GM19239 (cell line): Measurements from ENCODE around the gene WSB2.
"Not testable (repeated sequence)": the region's sequence is repeated elsewhere in the genome, so short reads cannot be mapped to it uniquely, and the experiment has no call there.

Experiments
- DNase-seq: peaks from one replicate; pipeline ENCODE4 v3.0.0; 2011; ENCODE audit warnings: low spot score; ENCODE audit not compliant: insufficient read length
- FAIRE-seq: peaks from 2 replicates; lab custom pipeline; 2011; peaks lifted over from hg19 to GRCh38; lab: Jason Lieb, UNC

Gene WSB2

DNA sequence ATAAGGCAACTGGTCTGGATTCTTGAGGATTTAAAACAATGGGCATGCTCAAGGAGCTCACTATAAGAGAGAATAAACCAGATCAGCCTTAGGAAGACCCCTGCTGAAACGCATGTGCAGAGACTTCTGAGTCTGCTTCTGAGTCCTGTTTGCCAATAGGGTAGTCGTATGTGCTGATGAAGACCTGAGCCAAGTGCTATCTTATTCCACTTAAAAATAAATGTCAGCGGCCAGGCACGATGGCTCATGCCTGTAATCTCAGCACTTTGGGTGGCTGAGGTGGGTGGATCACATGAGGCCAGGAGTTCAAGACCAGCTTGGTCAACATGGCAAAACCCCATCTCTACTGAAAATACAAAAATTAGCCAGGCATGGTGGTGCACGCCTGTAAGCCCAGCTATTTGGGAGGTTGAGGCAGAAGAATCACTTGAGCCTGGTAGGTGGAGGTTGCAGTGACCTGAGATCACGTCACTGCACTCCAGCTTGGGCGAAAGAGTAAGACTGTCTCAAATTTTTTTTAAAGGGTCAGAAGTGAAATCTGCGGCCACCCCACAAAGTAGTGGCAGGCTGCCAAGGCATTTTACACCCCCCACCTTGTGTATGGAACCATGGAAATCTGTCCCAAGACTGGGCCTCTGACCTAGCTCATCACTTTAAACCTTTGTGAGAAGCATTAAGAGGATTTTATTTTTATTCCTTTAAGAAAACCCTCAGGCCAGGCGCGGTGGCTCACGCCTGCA lies 24.1 kb downstream of the WSB2 start:
- FAIRE-seq, result no peak
- no peak for DNase-seq

- peak; percentile 24 for DNase-seq
- FAIRE-seq, result peak; percentile 78
Observed at GRCh38 chr12:118035190-118036041, 25.6 kb downstream of the WSB2 start.

- no peak for FAIRE-seq
- no peak for DNase-seq
Observed at GRCh38 chr12:118034429-118035189, 26.4 kb downstream of the WSB2 start.

DNA sequence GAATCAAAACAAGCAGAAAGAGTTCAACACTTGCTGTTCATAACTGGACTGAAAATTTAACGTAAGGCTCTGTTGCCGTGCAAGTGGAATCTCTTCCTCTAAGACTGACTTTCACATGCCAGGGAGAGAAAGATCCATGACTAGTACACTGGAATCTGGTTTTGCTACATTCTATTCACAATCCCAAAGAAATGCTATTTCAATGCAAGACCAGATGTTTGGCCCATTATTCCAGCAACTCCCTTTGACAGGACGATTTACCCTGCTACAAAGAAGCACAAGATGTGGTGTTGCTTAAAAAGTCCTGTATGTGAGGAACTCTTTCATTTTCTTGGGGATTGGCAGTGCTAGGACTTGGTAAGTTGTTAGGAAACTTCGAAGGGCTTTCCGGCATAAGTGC lies 27.1 kb downstream of the WSB2 start:
- DNase-seq (no peak), FAIRE-seq (no peak)

DNA sequence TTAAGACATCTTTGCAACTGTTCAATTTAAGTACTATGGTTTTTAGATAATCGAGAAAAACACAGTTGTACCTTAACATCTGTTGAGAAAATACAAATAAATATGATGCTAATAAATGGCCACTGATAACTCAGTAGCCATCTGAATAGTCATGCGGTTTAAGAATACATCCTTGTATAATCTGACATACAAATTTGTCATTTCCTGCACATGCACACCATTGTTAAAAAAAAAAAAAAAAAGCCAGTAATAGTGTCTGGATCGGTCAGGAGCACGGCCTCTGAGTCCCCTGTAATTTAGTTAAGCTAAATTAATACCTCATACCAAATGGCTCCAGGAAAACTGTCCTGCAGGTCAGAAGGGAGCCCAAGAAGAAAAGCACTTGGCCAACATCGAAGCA lies 27.7 kb downstream of the WSB2 start:
- no peak for FAIRE-seq
- no peak for DNase-seq

- no peak for DNase-seq
- no peak for FAIRE-seq
Observed at GRCh38 chr12:118032188-118032587, 28.8 kb downstream of the WSB2 start.

DNA sequence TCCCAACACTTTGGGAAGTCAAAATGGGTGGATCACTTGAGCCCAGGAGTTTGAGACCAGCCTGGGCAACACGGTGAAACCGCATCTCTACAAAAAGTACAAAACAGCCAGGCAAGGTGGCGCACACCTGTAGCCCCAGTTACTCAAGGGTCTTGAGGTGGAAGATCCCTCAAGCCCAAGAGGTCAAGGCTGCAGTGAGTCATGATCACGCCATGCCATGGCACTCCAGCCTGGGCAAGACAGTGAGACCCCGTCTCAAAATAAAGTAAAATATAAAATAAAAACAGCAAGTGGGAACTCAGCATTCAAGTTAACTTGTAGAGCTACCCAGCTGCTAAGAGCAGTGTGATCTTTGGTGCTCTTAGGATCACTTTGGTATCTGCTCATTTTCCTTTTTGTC lies 31.8 kb downstream of the WSB2 start:
- DNase-seq, result no peak
- FAIRE-seq, result no peak

DNA sequence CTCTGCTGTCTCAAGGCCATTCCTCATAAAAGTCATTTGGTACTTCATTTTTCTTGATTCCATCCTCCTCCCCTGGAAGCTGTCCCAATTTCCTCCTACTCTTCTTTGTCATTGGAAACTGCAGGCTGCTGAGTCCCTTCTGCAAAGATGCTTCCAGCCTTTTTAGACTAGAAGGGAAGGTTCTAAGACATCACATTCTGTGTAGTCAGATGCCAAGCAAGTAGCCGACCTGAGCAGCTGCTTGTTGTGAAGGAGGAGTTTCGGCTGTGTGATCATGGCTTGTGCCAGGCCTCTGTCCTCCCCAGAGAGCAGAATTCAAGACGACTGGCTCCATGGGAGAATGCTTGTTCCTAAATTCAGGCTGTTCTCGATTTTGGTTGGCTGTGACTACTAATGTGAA lies 35.8 kb downstream of the WSB2 start:
- no peak for DNase-seq
- no peak for FAIRE-seq

- no peak for DNase-seq
- FAIRE-seq, result no peak
Observed at GRCh38 chr12:118023301-118023860, 37.6 kb downstream of the WSB2 start.

DNA sequence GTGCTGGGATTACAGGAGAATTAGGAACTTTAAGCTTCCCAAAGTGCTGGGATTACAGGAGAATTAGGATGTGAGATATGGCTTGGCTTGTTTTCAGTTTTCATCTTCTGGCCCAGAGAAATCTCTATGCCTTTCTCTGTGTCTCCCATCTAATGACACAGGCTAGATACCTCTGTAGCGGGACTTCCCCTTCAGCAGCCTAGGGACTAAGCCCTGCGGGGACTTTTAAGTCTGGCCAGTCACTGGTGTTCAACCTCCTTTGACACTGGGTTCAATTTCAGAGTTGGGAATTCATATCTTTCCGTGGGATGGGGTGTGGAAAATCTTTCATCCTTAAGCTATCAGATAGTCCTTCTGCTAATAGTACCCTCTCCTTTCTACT lies 38.3 kb downstream of the WSB2 start:
- no peak for FAIRE-seq
- no peak for DNase-seq

GRCh38 chr12:118022097-118022727 lies 38.8 kb downstream of the WSB2 start:
- not testable (repeated sequence) for DNase-seq, FAIRE-seq

DNA sequence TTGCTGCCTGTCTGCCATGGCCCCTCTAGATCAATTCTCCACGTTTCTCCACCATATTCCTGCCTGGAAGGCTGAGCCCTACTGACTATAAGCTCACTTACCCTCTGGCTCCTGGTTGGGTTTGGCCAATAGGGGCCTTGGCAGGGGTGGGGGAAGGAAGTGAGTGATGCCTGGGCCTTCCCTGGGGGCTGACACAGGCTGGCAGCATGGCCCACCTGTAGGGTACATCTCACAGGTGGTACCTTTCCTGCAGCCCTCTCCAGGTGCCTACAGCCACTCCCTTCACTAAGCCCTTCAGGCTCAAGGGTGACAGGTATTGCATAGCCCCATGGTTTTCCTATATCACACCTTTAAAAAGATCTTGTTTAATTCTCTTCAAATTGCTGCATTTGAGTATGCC lies 40.9 kb downstream of the WSB2 start:
- FAIRE-seq (no peak), DNase-seq (no peak)

DNA sequence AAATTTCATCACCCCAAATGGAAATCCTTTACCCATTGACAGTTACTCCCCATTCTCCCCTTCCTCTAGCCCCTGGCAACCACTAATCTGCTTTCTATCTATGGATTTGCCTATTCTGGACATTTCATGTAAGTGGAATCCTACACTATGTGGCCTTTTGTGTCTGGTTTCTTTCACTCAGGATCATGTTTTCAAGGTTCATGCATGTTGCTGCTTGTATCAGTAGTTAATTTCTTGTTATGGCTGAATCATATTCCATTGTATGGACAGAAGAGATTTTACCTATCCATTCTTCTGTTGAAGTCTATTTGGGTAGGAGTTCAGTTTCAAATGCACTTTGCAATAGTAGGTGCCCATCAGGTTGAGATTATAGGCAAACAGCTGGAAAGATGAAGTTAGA lies 43.1 kb downstream of the WSB2 start:
- DNase-seq (no peak), FAIRE-seq (no peak)

- FAIRE-seq, result peak; percentile 92
- peak; percentile 94 for DNase-seq
Observed at GRCh38 chr12:118016424-118017264, 44.3 kb downstream of the WSB2 start, which contains the start of gene RFC5. TSS of gene RFC5 (plus strand) at chr12:118016703. CDS start at chr12:118016828, 125 bp downstream.

DNA sequence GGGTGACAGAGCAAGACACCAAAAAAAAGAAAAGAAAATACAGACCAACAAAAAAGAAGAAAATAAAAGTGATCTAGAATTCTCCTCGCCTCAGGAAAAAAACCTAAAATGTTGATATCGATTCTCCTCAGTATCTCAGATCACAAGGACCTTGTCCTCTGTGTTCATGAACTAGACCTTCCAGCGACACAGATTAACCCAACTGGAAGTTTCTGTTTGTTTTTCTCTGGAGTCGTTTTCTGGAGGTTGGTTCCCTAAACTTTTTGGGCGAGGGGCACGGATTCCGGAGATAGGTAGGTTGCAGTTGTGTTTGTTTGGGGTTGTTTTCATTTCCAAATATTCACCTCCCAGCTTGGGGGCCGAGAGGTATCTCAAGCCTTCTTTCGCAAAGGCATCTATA lies 45.0 kb downstream of the WSB2 start:
- FAIRE-seq, result no peak

DNA sequence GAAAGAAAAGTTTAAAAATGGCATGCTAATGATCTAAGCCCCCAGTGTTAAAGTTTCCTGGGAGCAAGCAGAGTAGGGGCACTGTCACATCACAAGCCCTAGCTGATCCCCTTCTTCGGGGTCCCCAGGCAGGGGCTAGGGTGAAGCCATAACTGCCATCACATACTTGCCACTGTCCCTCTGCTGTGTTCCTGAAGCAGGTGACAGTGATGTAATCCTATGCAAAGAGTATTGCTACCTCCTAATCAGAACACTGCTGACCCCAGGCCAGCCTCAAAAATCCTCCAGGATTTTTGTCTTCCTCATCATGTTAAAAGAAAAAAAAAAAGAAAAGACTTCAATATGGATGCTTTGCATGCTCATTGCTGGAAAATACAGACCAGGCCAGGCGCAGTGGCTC lies 45.7 kb downstream of the WSB2 start:
- FAIRE-seq (no peak), DNase-seq (no peak)

More for the DNA sequence above, 45.0 kb downstream of the WSB2 start:
- DNase-seq, result no peak

DNA sequence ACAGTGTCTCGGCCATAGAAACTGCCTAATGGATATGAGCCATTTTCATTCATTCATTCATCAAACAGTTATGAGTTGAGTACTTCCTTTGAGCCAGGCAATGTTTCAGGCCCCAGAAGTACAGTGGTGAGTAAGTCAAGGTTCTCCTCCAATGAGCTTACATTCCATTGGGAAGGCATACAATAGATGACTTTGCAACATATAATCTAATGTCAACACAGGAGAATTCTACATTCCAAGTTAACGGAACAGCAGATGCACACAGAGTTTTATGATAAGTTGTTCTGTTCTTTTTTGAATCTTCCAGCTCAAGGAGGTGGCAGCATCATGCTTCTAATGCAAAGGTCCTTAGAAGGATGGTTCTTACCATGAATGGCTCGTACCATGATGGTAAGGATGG lies 47.7 kb downstream of the WSB2 start:
- FAIRE-seq (no peak), DNase-seq (no peak)

- DNase-seq (no peak), FAIRE-seq (no peak)
Observed at GRCh38 chr12:118011961-118012360, 49.0 kb downstream of the WSB2 start.

- FAIRE-seq (no peak), DNase-seq (no peak)
Observed at GRCh38 chr12:118011377-118011776, 49.6 kb downstream of the WSB2 start.
